BLaER1 treated with 17β-estradiol and CSF1 and Interleukin-3, amounts not matched to agents 10 nM and 100 nM (cell line): Measurements from ENCODE around the gene CCDC110.

Experiments used
- H3K27ac ChIP-seq, 11 experiments: shearing (Covaris generic); formaldehyde crosslinking; 2 replicates each; pipeline ENCODE4 v1.8.1; 2022
- H3K27me3 ChIP-seq, 11 experiments: shearing (Covaris generic); formaldehyde crosslinking; 2 replicates each; pipeline ENCODE4 v1.8.1; 2022
- H3K36me3 ChIP-seq, 11 experiments: shearing (Covaris generic); formaldehyde crosslinking; 2 replicates each; pipeline ENCODE4 v1.8.1; 2022
- H3K4me1 ChIP-seq, 10 experiments: shearing (Covaris generic); formaldehyde crosslinking; 2 replicates each; pipeline ENCODE4 v1.8.1; 2022
- H3K4me2 ChIP-seq, 11 experiments: shearing (Covaris generic); formaldehyde crosslinking; 2 replicates each; pipeline ENCODE4 v1.8.1; 2022
- H3K4me3 ChIP-seq, 10 experiments: shearing (Covaris generic); formaldehyde crosslinking; 2 replicates each; pipeline ENCODE4 v1.8.1; 2022
- H3K9ac ChIP-seq, 11 experiments: shearing (Covaris generic); formaldehyde crosslinking; 2 replicates each; pipeline ENCODE4 v1.8.1; 2022
- H3K9me3 ChIP-seq, 11 experiments: shearing (Covaris generic); formaldehyde crosslinking; replicated peaks in 1 of 11; 2 replicates each; pipeline ENCODE4 v1.8.1; 2022
- H4K20me1 ChIP-seq, 11 experiments: shearing (Covaris generic); formaldehyde crosslinking; 2 replicates each; pipeline ENCODE4 v1.8.1; 2022
- Cebpa-rat ChIP-seq, 11 experiments: shearing (Covaris generic); IDR thresholded peaks; 2 replicates each; pipeline ENCODE4 v1.8.1; 2022

The CCDC110 gene

DNA sequence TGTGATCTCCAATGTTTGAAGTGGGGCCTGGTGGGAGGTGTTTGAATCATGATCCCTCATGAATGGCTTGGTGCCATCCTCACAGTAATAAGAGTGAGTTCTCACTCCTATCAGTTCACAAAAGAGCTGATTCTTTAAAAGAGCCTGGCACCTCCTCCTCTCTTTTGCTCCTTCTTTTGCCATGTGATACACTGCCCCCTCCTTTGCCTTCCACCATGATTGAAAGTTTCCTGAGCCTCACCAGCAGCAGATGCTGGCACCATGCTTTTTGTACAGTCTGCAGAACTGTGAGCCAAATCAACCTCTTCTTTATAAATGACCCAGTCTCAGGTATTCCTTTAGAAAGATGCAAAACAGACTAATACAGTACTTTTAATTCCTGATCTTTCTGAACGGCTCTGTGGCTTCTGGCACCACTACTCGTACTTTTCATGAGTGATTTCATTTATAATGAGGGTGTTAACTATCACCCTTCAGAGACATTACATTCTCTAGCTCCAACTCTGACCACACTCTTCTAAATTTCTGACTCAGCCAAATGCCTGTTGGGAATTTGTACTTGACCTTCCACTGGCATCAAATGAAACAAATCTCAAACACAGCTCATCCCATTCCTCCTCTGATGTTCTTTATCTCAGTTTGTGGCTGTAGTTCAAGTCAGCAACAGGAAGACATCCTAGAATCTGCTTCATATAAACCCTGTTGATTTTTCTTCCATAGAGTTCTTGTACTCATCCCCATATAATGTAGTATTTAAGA is 50.0 kb downstream of the CCDC110 start:
- Histone ChIP-seq H3K36me3 (peaks cover 9 to 53% (median 39%) of the 10 kb centered on the region in 11 experiments), H4K20me1 (no peaks in the 10 kb centered on the region), H3K9me3 (no peaks in the 10 kb centered on the region), H3K4me2 (no peak overlapping the region), H3K27ac (no peak overlapping the region), H3K4me1 (peaks cover 7 to 23% (median 15%) of the 10 kb centered on the region in 10 experiments), H3K9ac (no peak overlapping the region), H3K27me3 (no peaks in the 10 kb centered on the region), H3K4me3 (no peak overlapping the region)
- TF ChIP-seq Cebpa-rat (IDR thresholded peaks at IDR 0.05) = no peak

DNA sequence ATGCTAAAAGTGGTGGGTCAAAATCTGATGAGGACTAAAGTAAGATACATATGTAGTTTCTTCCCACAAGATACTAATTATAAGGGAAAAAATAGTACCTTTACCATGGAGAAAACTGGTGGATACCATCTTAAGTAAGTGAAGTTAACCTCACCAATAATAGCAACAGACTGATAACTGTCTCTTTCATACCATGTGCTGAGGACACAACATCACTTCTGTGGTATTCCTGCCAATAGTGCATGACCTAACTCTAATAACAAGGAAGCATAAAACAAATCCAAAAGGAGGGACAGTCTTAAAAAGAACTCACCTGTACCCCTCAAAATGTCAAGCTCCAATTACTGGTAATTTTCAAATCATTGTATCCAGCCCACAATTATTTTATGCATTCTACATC is 54.6 kb downstream of the CCDC110 start:
- TF ChIP-seq Cebpa-rat (IDR thresholded peaks at IDR 0.05) = no peak
- no peak overlapping the region for H3K4me2 ChIP-seq
- no peak overlapping the region for H3K4me3 ChIP-seq
- H3K9me3 ChIP-seq = no peaks in the 10 kb centered on the region
- H4K20me1 ChIP-seq = no peaks in the 10 kb centered on the region
- no peak overlapping the region for H3K9ac ChIP-seq
- H3K27ac ChIP-seq = no peak overlapping the region
- H3K4me1 ChIP-seq = peaks cover 0 to 14% (median 2%) of the 10 kb centered on the region in 10 experiments; a peak in 7 of 20 replicates
- H3K27me3 ChIP-seq = no peaks in the 10 kb centered on the region
- H3K36me3 ChIP-seq = peaks cover 9 to 83% (median 65%) of the 10 kb centered on the region in 11 experiments

- Histone ChIP-seq H3K9me3 (0 out of 22 replicates have a peak, but pooled peaks cover 0 to 4% (median 0%) of the 10 kb centered on the region in 11 experiments), H4K20me1 (no peaks in the 10 kb centered on the region), H3K27ac (peak overlapping the region in 1 of 11 experiments; percentile 47; a peak in 2 of 22 replicates), H3K9ac (no peak overlapping the region), H3K4me1 (peaks cover 0 to 32% (median 2%) of the 10 kb centered on the region in 10 experiments; a peak in 7 of 20 replicates), H3K27me3 (no peaks in the 10 kb centered on the region), H3K4me2 (peak overlapping the region in 3 of 11 experiments; percentile 44 to 80 (median 55); a peak in 6 of 22 replicates), H3K36me3 (peaks cover 24 to 73% (median 59%) of the 10 kb centered on the region in 11 experiments), H3K4me3 (no peak overlapping the region)
- TF ChIP-seq Cebpa-rat (IDR thresholded peaks at IDR 0.05) = no peak
Measured at GRCh38 chr4:185412412-185412811, 59.1 kb downstream of the CCDC110 start.

GRCh38 chr4:185411849-185412248 is 59.7 kb downstream of the CCDC110 start:
- Histone ChIP-seq H3K27me3 (no peaks in the 10 kb centered on the region), H4K20me1 (no peaks in the 10 kb centered on the region), H3K36me3 (peaks cover 22 to 67% (median 53%) of the 10 kb centered on the region in 11 experiments), H3K27ac (peak overlapping the region in 1 of 11 experiments; percentile 47; a peak in 2 of 22 replicates), H3K9me3 (0 out of 22 replicates have a peak, but pooled peaks cover 0 to 4% (median 0%) of the 10 kb centered on the region in 11 experiments), H3K4me2 (peak overlapping the region in 4 of 11 experiments; percentile 1 to 80 (median 50); a peak in 8 of 22 replicates), H3K9ac (peak overlapping the region in 1 of 11 experiments; percentile 12; a peak in 1 of 22 replicates), H3K4me3 (no peak overlapping the region), H3K4me1 (peaks cover 0 to 34% (median 2%) of the 10 kb centered on the region in 10 experiments; a peak in 7 of 20 replicates)
- TF ChIP-seq Cebpa-rat (IDR thresholded peaks at IDR 0.05) = no peak

DNA sequence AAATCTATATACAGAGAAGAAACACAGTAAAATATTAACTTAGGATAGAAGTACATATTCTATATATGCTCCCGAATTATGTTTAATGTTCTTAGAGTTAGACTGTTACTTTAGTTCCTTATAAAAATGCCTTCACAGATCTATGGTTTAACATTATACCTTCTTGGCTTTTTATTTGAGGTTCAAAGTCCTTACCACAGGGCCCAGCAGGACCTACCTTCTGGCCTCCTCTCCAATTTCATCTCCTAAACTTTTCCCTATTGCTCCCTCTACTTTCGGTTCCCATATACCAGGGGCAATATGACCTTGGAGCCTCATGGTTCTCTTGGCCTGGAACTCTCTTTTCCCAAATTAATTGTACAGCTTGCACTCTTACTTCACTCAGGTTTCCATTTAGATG is 63.1 kb downstream of the CCDC110 start:
- Histone ChIP-seq H3K36me3 (peaks cover 24 to 70% (median 40%) of the 10 kb centered on the region in 11 experiments; a peak in 21 of 22 replicates), H3K4me1 (peaks cover 0 to 57% (median 2%) of the 10 kb centered on the region in 10 experiments; a peak in 7 of 20 replicates), H3K27me3 (no peaks in the 10 kb centered on the region), H4K20me1 (no peaks in the 10 kb centered on the region), H3K4me2 (no peak overlapping the region), H3K27ac (no peak overlapping the region), H3K9ac (no peak overlapping the region), H3K4me3 (no peak overlapping the region), H3K9me3 (0 out of 22 replicates have a peak, but pooled peaks cover 0 to 4% (median 0%) of the 10 kb centered on the region in 11 experiments)
- no peak for TF ChIP-seq Cebpa-rat (IDR thresholded peaks at IDR 0.05)

DNA sequence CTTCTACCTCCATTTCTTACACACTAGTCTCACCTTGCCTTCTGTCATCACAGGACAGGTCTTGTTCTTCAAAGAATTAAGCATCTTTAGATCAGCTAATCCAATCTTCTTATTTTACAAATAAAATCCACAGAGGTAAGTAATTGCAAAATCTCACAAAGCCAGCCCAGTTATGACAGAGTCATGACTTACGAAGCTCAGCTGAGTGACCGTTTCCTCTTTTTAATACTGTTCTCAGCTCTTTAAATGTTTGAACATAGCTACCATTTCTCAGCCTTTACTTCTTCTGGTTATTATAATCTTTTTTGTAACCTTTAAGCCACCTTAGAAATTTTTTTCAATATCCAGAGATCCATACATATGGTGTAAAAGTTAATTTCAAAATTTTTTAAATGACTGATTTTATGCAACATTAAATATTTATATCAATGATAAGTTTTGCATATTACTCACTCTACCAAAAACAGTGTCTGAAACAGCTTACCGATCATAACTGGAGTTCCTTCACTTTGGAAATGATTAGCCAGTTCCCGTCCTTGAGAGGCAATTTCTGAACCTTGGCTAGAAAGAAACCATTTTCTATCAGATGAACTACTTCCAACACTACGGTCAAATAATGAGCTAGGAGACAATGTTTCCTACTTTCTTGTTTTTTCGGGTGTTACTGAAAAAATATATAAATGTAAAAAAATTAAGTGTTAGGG is 66.1 kb downstream of the CCDC110 start:
- Histone ChIP-seq H3K9ac (no peak overlapping the region; a peak in 1 of 22 replicates), H3K27me3 (no peaks in the 10 kb centered on the region), H3K9me3 (0 out of 22 replicates have a peak, but pooled peaks cover 0 to 4% (median 0%) of the 10 kb centered on the region in 11 experiments), H3K4me1 (peaks cover 0 to 33% (median 0%) of the 10 kb centered on the region in 10 experiments; a peak in 9 of 20 replicates), H3K36me3 (peaks cover 25 to 80% (median 50%) of the 10 kb centered on the region in 11 experiments; a peak in 21 of 22 replicates), H3K4me3 (no peak overlapping the region), H3K4me2 (peak overlapping the region in 3 of 11 experiments; percentile 43 to 66 (median 49); a peak in 5 of 22 replicates), H4K20me1 (no peaks in the 10 kb centered on the region; a peak in 1 of 22 replicates), H3K27ac (peak overlapping the region in 2 of 11 experiments; percentile 62 to 69; a peak in 5 of 22 replicates)
- TF ChIP-seq Cebpa-rat (IDR thresholded peaks at IDR 0.05) = no peak

GRCh38 chr4:185404031-185404430 is 67.5 kb downstream of the CCDC110 start:
- no peak overlapping the region for H3K4me2 ChIP-seq
- no peak overlapping the region for H3K4me3 ChIP-seq
- H3K36me3 ChIP-seq = peaks cover 19 to 85% (median 55%) of the 10 kb centered on the region in 11 experiments; a peak in 19 of 22 replicates
- no peak for TF ChIP-seq Cebpa-rat (IDR thresholded peaks at IDR 0.05)
- no peaks in the 10 kb centered on the region for H3K9me3 ChIP-seq
- H3K9ac ChIP-seq = no peak overlapping the region
- H4K20me1 ChIP-seq = no peaks in the 10 kb centered on the region; a peak in 1 of 22 replicates
- peaks cover 0 to 45% (median 8%) of the 10 kb centered on the region in 10 experiments; a peak in 12 of 20 replicates for H3K4me1 ChIP-seq
- no peak overlapping the region for H3K27ac ChIP-seq
- no peaks in the 10 kb centered on the region for H3K27me3 ChIP-seq

- Histone ChIP-seq H3K9ac (no peak overlapping the region), H3K27me3 (no peaks in the 10 kb centered on the region), H3K4me3 (no peak overlapping the region), H3K4me2 (peak overlapping the region in 7 of 11 experiments; percentile 87 to 99 (median 98); a peak in 10 of 22 replicates), H4K20me1 (no peaks in the 10 kb centered on the region; a peak in 1 of 22 replicates), H3K4me1 (peaks cover 22 to 52% (median 39%) of the 10 kb centered on the region in 10 experiments), H3K36me3 (peaks cover 11 to 55% (median 39%) of the 10 kb centered on the region in 11 experiments; a peak in 19 of 22 replicates), H3K27ac (no peak overlapping the region), H3K9me3 (no peaks in the 10 kb centered on the region)
- no peak for TF ChIP-seq Cebpa-rat (IDR thresholded peaks at IDR 0.05)
Measured at GRCh38 chr4:185399466-185399865, 72.1 kb downstream of the CCDC110 start.
